ENCODE results near the gene CD48. TPM values are rescaled to one million over a fixed set of nuclear protein-coding genes. Genes with fewer than 3 reads are reported as not detected.

CD48 gene
- total RNA-seq, 1 experiment from 2014 or later = not detected

- ChIA-PET POLR2A (ENCODE audit: low non-redundant PET) (no interaction called here), CTCF (no interaction called here)
- Histone ChIP-seq H3K9me3 (ENCODE audit: low read depth, low read length, poor library complexity, severe bottlenecking) (no peaks in the 10 kb centered on the region), H3K27me3 (replicated peaks; ENCODE audit: insufficient read depth, low read depth, low read length, poor library complexity) (peaks cover 28% of the 10 kb centered on the region), H3K36me3 (ENCODE audit: insufficient read depth, low read length, poor library complexity, severe bottlenecking) (no peaks in the 10 kb centered on the region), H3K27ac (ENCODE audit: low read depth, low read length, poor library complexity, severe bottlenecking) (no peak overlapping the region), H3K4me3 (ENCODE audit: low read depth, low read length, poor library complexity, severe bottlenecking) (no peak overlapping the region), H3K4me1 (ENCODE audit: insufficient read depth, low read length, poor library complexity, severe bottlenecking) (no peaks in the 10 kb centered on the region)
- no TSS peak for BruUV-seq (replicated peaks)
- intact Hi-C loops (cut with micrococcal nuclease; ENCODE audit: unreplicated experiment) = no loop called here
- TF ChIP-seq, protein P1, sequence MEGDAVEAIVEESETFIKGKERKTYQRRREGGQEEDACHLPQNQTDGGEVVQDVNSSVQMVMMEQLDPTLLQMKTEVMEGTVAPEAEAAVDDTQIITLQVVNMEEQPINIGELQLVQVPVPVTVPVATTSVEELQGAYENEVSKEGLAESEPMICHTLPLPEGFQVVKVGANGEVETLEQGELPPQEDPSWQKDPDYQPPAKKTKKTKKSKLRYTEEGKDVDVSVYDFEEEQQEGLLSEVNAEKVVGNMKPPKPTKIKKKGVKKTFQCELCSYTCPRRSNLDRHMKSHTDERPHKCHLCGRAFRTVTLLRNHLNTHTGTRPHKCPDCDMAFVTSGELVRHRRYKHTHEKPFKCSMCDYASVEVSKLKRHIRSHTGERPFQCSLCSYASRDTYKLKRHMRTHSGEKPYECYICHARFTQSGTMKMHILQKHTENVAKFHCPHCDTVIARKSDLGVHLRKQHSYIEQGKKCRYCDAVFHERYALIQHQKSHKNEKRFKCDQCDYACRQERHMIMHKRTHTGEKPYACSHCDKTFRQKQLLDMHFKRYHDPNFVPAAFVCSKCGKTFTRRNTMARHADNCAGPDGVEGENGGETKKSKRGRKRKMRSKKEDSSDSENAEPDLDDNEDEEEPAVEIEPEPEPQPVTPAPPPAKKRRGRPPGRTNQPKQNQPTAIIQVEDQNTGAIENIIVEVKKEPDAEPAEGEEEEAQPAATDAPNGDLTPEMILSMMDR (conservative IDR thresholded peaks at IDR 0.05; ENCODE audit: low read depth, low read length) = no peak
- no peak for TF ChIP-seq EZH2 (IDR thresholded peaks at IDR 0.05; ENCODE audit: borderline replicate concordance, low read depth, low read length, poor library complexity, severe bottlenecking)
- no peak for DNase-seq (ENCODE audit: low spot score)
These were observed 383 bp downstream of the CD48 start for GRCh38 chr1:160711276-160711601.

DNA sequence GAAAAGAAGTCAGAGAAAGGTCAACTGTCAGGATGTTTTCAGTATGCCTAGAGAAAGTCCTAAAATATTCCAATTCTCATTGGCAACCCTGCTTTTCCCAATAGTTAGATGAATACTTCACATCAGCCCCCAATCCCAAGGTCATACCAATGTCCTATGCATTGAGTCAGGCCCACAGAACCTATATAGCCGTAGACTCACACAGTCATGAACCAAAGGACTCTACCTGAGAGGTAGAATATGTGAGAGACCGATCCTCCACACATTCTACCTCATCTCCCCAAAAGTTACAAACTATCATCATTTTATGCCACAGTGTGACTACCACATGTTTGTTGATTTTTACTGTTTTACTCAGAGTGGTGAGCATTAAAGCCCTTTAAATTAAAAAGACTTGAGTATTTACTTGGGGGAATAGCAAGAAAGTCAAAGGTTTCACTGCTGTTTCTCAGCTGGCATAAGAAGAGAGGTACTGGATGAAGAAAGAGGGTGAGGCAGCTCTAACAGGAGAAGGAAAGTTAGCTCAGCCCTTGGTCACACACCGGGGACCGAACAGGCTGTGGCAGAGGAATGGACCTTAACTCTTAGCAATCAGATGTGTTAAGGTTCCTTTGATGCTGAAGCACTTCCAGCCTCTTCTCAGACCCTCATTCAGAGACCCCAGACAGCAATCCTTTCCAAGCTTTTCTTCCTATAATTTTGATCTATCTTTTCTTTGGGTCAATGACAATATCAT is 937 bp downstream of the CD48 start:
- POLR2A ChIA-PET (ENCODE audit: low non-redundant PET) = no interaction called here
- intact Hi-C loops (cut with micrococcal nuclease; ENCODE audit: unreplicated experiment) = no loop called here

DNA sequence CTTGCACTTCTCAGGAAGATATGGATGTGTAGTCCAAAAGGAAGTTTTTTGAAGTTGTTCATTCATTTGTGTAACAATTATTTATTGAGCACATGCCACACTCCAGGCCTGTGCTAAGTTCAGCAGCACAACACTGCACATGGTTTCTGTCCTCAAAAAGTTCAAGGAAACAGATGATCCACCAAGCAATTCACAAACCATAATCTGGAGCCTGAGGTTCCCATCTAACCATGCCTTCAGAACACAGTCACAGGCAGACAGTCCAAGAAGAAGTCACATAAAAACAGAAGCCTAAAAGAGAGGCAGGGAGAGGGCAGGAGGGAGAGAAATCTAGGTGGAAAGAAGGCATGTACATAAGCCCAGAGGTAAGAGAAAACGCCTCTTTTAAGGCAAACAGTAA is 1.9 kb downstream of the CD48 start:
- intact Hi-C loops (cut with micrococcal nuclease; ENCODE audit: unreplicated experiment) = no loop called here
- no peaks in the 10 kb centered on the region for H3K36me3 ChIP-seq (ENCODE audit: insufficient read depth, low read length, poor library complexity, severe bottlenecking)
- H3K27ac ChIP-seq (ENCODE audit: low read depth, low read length, poor library complexity, severe bottlenecking) = no peak overlapping the region
- no peak for DNase-seq (ENCODE audit: low spot score)
- TF ChIP-seq, protein P1 (conservative IDR thresholded peaks at IDR 0.05; ENCODE audit: low read depth, low read length) = no peak
- no peak for TF ChIP-seq EZH2 (IDR thresholded peaks at IDR 0.05; ENCODE audit: borderline replicate concordance, low read depth, low read length, poor library complexity, severe bottlenecking)
- peaks cover 31% of the 10 kb centered on the region for H3K27me3 ChIP-seq (replicated peaks; ENCODE audit: insufficient read depth, low read depth, low read length, poor library complexity)
- ChIA-PET CTCF (no interaction called here), POLR2A (ENCODE audit: low non-redundant PET) (no interaction called here)
- H3K9me3 ChIP-seq (ENCODE audit: low read depth, low read length, poor library complexity, severe bottlenecking) = no peaks in the 10 kb centered on the region
- H3K4me3 ChIP-seq (ENCODE audit: low read depth, low read length, poor library complexity, severe bottlenecking) = no peak overlapping the region
- H3K4me1 ChIP-seq (ENCODE audit: insufficient read depth, low read length, poor library complexity, severe bottlenecking) = no peaks in the 10 kb centered on the region
- BruUV-seq (replicated peaks) = no TSS peak

More for the DNA sequence above, 937 bp downstream of the CD48 start:
- Histone ChIP-seq H3K36me3 (ENCODE audit: insufficient read depth, low read length, poor library complexity, severe bottlenecking) (no peaks in the 10 kb centered on the region), H3K27ac (ENCODE audit: low read depth, low read length, poor library complexity, severe bottlenecking) (no peak overlapping the region), H3K27me3 (replicated peaks; ENCODE audit: insufficient read depth, low read depth, low read length, poor library complexity) (peaks cover 28% of the 10 kb centered on the region), H3K4me3 (ENCODE audit: low read depth, low read length, poor library complexity, severe bottlenecking) (no peak overlapping the region), H3K9me3 (ENCODE audit: low read depth, low read length, poor library complexity, severe bottlenecking) (no peaks in the 10 kb centered on the region), H3K4me1 (ENCODE audit: insufficient read depth, low read length, poor library complexity, severe bottlenecking) (no peaks in the 10 kb centered on the region)
- DNase-seq (ENCODE audit: low spot score) = no peak
- BruUV-seq (replicated peaks) = no TSS peak
- TF ChIP-seq, protein P1 (conservative IDR thresholded peaks at IDR 0.05; ENCODE audit: low read depth, low read length) = no peak
- TF ChIP-seq EZH2 (IDR thresholded peaks at IDR 0.05; ENCODE audit: borderline replicate concordance, low read depth, low read length, poor library complexity, severe bottlenecking) = no peak
- CTCF ChIA-PET = no interaction called here
